Measurements from ENCODE around the gene PALLD. TPM values are rescaled to one million over a fixed set of nuclear protein-coding genes. Genes with fewer than 3 reads are reported as not detected.

The PALLD gene
- total and polyA plus RNA-seq, 2 donors (not counting 3 experiments of a cell fraction or from before 2014, with no cell fraction given): 13.4 to 48.2 TPM

DNA sequence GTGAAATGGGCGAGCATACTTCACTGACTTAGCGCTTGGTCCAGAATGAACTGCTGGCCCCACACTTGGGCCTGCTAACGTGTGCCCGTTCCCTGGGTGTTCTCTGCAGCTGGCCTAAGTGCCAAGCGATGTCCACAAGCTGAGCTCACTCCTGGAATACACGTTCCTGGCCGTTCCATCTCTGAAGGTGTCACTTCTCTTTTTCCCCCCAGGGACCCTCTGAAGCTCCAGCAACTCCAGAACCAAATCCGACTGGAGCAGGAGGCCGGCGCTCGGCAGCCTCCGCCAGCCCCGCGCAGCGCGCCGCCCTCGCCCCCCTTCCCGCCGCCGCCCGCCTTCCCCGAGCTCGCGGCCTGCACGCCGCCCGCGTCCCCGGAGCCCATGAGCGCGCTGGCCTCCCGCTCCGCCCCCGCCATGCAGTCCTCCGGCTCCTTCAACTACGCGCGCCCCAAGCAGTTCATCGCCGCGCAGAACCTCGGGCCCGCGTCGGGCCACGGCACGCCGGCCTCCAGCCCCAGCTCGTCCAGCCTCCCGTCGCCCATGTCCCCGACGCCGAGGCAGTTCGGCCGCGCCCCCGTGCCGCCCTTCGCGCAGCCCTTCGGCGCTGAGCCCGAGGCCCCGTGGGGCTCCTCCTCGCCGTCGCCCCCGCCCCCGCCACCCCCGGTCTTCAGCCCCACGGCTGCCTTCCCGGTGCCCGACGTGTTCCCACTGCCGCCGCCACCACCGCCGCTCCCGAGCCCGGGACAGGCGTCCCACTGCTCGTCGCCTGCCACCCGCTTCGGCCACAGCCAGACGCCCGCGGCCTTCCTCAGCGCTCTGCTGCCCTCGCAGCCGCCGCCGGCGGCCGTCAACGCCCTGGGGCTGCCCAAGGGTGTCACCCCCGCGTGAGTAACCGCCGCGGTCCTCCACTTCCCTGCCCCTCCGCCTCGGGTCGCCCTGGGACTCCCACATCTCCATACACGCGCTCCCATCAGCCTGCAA, 380.9 kb downstream of the PALLD start:
- TF ChIP-seq FOS (IDR thresholded peaks at IDR 0.05; ENCODE audit: borderline replicate concordance, insufficient read depth, low read length) (no peak), POLR2AphosphoS5 (IDR thresholded peaks at IDR 0.05; ENCODE audit: insufficient read depth, low read depth, low read length) (peak; percentile 19)
- Histone ChIP-seq H4K20me1 (replicated peaks; ENCODE audit: control insufficient read depth, extremely low read depth, insufficient read depth, low read length) (no peaks in the 10 kb centered on the region), H3K9ac (replicated peaks; ENCODE audit: extremely low read depth, insufficient read depth, low read length) (no peak overlapping the region), H2AFZ (ENCODE audit: low read depth, low read length) (peak overlapping the region; percentile 79), H3K4me1 (ENCODE audit: control insufficient read depth, extremely low read depth, insufficient read depth, low read length) (peaks cover 4% of the 10 kb centered on the region), H3K4me2 (ENCODE audit: insufficient read depth, low read length) (peak overlapping the region; percentile 61), H3K27me3 (ENCODE audit: control insufficient read depth in 2 of 2, insufficient read depth in 2 of 2, low read length in 2 of 2) (no peaks in the 10 kb centered on the region), H3K79me2 (ENCODE audit: control insufficient read depth, insufficient read depth, low read length) (no peaks in the 10 kb centered on the region), H3K9me1 (replicated peaks; ENCODE audit: control insufficient read depth, extremely low read depth, insufficient read depth, low read length) (no peaks in the 10 kb centered on the region), H3K27ac (ENCODE audit: insufficient read depth, low read depth, low read length) (no peak overlapping the region), H3K9me3 (replicated peaks; ENCODE audit: control insufficient read depth, insufficient read depth, low read length) (no peaks in the 10 kb centered on the region), H3K36me3 (ENCODE audit: control insufficient read depth in 2 of 2, extremely low read depth in 1 of 2, insufficient read depth in 2 of 2, low read length in 2 of 2) (peaks cover 2% of the 10 kb centered on the region in 2 experiments), H3K4me3 (replicated peaks in 1 of 3; ENCODE audit: insufficient read depth in 1 of 3, low read depth in 1 of 3, low read length in 3 of 3) (peak overlapping the region in 2 of 3 experiments; percentile 23 to 37)
- DNase-seq (ENCODE audit: low read depth, low spot score) (peak; percentile 42), FAIRE-seq (peak; percentile 8)
- dilution Hi-C loops (cut with MboI; ENCODE audit: extremely low pct_ligation_motif_present, low sequenced_read_pairs): no loop called here
- no TSS peak for BruUV-seq (replicated peaks)
- ChIA-PET POLR2A (interaction anchor here (0.5 kb wide), 1 partner anchor 481 kb away, joined by 3 read pairs; no protein-coding TSS in a partner anchor), CTCF (interaction anchor here (1.5 to 2.2 kb wide), 2 partner anchors 24 to 42 kb away, joined by 3 to 4 read pairs; no protein-coding TSS in a partner anchor)
- intact Hi-C loops (cut with micrococcal nuclease): loop anchor here (5.0 kb wide), 1 partner anchor 290 kb away; no protein-coding TSS in a partner anchor

DNA sequence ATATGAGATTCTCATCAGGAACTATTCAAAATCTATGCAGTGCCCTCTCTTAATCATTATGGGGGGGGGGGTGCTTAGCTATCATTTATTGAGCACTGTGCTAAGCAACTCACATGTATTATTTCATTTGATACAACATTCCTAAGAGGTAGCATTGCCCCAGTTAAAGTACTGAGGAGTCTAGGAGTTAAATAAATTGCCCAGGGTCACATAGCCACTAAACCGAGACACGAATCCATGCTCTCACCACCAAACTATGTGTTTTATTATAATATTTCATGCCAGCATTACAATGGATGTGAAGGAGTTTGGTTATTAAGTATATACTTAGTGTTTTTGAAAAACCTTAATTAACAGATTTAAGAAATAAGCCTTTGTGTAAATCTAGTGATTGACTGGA, 381.8 kb downstream of the PALLD start:
- CTCF ChIA-PET: no interaction called here
- no peak for FAIRE-seq
- no TSS peak for BruUV-seq (replicated peaks)
- DNase-seq (ENCODE audit: low read depth, low spot score): no peak
- Histone ChIP-seq H3K9ac (replicated peaks; ENCODE audit: extremely low read depth, insufficient read depth, low read length) (no peak overlapping the region), H3K27me3 (ENCODE audit: control insufficient read depth in 2 of 2, insufficient read depth in 2 of 2, low read length in 2 of 2) (no peaks in the 10 kb centered on the region), H3K9me3 (replicated peaks; ENCODE audit: control insufficient read depth, insufficient read depth, low read length) (no peaks in the 10 kb centered on the region), H3K4me1 (ENCODE audit: control insufficient read depth, extremely low read depth, insufficient read depth, low read length) (peaks cover 4% of the 10 kb centered on the region), H2AFZ (ENCODE audit: low read depth, low read length) (no peak overlapping the region), H3K79me2 (ENCODE audit: control insufficient read depth, insufficient read depth, low read length) (no peaks in the 10 kb centered on the region), H3K4me2 (ENCODE audit: insufficient read depth, low read length) (peak overlapping the region; percentile 25), H4K20me1 (replicated peaks; ENCODE audit: control insufficient read depth, extremely low read depth, insufficient read depth, low read length) (no peaks in the 10 kb centered on the region), H3K36me3 (ENCODE audit: control insufficient read depth in 2 of 2, extremely low read depth in 1 of 2, insufficient read depth in 2 of 2, low read length in 2 of 2) (peaks cover 2% of the 10 kb centered on the region in 2 experiments), H3K9me1 (replicated peaks; ENCODE audit: control insufficient read depth, extremely low read depth, insufficient read depth, low read length) (no peaks in the 10 kb centered on the region), H3K4me3 (replicated peaks in 1 of 3; ENCODE audit: insufficient read depth in 1 of 3, low read depth in 1 of 3, low read length in 3 of 3) (no peak overlapping the region), H3K27ac (ENCODE audit: insufficient read depth, low read depth, low read length) (no peak overlapping the region)
- POLR2A ChIA-PET: no interaction called here
- dilution Hi-C loops (cut with MboI; ENCODE audit: extremely low pct_ligation_motif_present, low sequenced_read_pairs) (no loop called here), intact Hi-C loops (cut with micrococcal nuclease) (loop anchor here (5.0 kb wide), 1 partner anchor 291 kb away; no protein-coding TSS in a partner anchor)
- TF ChIP-seq POLR2A (IDR thresholded peaks at IDR 0.05; ENCODE audit: low read depth, low read length): no peak
- TF ChIP-seq POLR2AphosphoS5 (IDR thresholded peaks at IDR 0.05; ENCODE audit: insufficient read depth, low read depth, low read length): no peak
- no peak for TF ChIP-seq EZH2 (IDR thresholded peaks at IDR 0.05; ENCODE audit: borderline replicate concordance, low read depth, low read length, severe bottlenecking)
- TF ChIP-seq, protein P1, sequence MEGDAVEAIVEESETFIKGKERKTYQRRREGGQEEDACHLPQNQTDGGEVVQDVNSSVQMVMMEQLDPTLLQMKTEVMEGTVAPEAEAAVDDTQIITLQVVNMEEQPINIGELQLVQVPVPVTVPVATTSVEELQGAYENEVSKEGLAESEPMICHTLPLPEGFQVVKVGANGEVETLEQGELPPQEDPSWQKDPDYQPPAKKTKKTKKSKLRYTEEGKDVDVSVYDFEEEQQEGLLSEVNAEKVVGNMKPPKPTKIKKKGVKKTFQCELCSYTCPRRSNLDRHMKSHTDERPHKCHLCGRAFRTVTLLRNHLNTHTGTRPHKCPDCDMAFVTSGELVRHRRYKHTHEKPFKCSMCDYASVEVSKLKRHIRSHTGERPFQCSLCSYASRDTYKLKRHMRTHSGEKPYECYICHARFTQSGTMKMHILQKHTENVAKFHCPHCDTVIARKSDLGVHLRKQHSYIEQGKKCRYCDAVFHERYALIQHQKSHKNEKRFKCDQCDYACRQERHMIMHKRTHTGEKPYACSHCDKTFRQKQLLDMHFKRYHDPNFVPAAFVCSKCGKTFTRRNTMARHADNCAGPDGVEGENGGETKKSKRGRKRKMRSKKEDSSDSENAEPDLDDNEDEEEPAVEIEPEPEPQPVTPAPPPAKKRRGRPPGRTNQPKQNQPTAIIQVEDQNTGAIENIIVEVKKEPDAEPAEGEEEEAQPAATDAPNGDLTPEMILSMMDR (IDR thresholded peaks at IDR 0.05; ENCODE audit: extremely low read depth in 1 of 2, insufficient read depth in 1 of 2, low read depth in 1 of 2, low read length in 2 of 2): no peak
- no peak for TF ChIP-seq JUN (IDR thresholded peaks at IDR 0.05; ENCODE audit: borderline replicate concordance, insufficient read depth, insufficient read length, low read depth)
- TF ChIP-seq, protein P2, sequence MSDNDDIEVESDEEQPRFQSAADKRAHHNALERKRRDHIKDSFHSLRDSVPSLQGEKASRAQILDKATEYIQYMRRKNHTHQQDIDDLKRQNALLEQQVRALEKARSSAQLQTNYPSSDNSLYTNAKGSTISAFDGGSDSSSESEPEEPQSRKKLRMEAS (IDR thresholded peaks at IDR 0.05; ENCODE audit: insufficient read depth, insufficient read length): no peak
- TF ChIP-seq FOS (IDR thresholded peaks at IDR 0.05; ENCODE audit: borderline replicate concordance, insufficient read depth, low read length): no peak
- no peak for TF ChIP-seq GATA2 (IDR thresholded peaks at IDR 0.05; ENCODE audit: insufficient read depth, insufficient read length, low read depth, low read length)
- no peak for TF ChIP-seq MYC (IDR thresholded peaks at IDR 0.05; ENCODE audit: low read depth, low read length)

Data from endothelial cell of umbilical vein (primary cell).